SK-MEL-5 (cell line): ENCODE results near the gene NCEH1. TPM values are rescaled to one million over a fixed set of nuclear protein-coding genes. Genes with fewer than 3 reads are reported as not detected.

Source experiments
- DNase-seq: peaks from one replicate; pipeline ENCODE4 v3.0.0-alpha.2; 2016; ENCODE audit warnings: low read depth, low spot score
- in situ Hi-C: cut with HindIII; loops from 2 replicates; pipeline ENCODE4 v1.10.0; 2016; ENCODE audit warnings: low sequenced_read_pairs, high pct_unique_total_duplicates, low pct_unique_long_range_greater_than_20kb
- total RNA-seq: library from RNA; depleted of rRNA; stranded (reverse); fragments of >200 nt; shearing (Covaris generic); gene quantifications from 2 replicates; pipeline ENCODE4 v1.2.3, GENCODE V29; 2014

The NCEH1 gene
- total RNA-seq, 1 experiment from 2014 or later = 4.4 TPM

DNA sequence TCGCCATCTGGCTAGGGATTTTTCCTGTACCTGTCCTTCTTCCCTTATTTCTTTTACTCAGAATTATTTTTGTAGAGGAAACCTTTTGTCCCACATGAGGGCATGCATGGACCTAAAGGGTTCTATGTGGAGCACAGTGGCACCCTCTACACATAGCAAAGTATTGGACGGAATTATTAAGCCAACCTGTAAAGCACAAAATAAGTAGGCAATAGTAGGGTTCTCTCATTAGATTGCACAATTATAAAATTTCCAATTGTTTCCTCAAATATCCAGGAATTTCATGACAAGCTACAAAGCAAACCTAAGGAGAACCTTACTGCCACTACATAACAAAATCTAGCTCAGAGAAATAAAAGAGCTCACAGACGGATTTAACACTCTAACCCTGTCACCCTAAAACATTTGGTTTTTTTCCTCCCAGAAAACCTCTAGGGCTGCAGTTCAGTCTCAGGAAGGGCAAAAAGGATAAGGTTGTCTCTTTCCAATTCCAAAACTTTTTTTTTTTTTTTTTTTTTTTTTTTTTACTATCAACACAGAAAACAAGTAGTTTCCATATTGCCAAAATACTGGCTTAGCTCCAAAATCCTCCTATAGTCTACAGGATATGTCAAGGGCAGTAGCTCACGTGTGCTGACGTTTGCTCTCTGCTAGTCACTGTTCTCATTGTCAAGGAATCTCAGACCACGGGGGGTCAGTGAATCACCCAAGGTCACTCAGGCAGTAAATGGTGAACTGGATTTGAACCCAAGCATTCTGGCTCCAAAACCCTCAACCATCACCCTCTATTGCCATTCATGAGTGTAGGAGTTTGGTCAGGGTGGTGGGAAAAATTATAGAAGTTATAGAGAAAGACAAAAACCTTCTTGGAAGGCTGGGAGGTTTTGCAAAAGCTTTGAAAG is 52.3 kb downstream of the NCEH1 start:
- in situ Hi-C loops = no loop called here
- DNase-seq = peak; percentile 98

DNA sequence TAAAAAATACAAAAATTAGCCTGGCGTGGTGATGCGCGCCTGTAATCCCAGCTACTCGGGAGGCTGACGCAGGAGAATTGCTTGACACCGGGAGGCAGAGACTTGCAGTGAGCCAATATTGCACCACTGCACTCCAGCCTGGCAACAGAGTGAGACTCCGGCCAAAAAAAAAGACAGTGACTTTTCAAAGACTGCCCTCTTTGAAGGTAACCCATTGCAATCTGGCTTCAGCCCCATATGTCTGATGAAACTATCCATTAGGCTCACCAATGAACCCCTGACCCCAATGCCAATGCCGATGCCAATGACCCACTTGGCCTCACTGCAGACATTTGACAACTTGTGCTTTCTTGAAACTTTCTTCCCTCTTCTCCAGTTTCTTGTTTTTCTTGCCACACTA is 54.3 kb downstream of the NCEH1 start:
- no peak for DNase-seq

DNA sequence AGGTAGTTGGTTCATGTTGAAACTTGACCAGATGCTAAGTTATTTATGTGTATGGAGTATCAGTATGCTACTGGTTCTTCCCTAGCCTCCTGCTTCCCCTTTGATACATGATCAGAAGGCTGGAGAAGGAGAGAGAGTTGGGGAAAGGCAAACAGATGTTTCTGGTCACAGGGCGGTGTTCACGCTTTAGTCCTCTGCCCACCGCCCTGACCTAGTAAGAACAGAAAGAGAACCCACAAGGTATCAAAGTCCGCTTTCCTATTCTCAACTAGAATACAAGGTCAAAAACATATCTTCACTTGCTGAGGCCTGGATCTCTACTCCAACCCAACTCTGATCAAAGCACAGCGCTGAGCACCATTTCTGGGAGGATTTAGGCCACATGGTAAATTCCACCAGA is 55.5 kb downstream of the NCEH1 start:
- no peak for DNase-seq
- in situ Hi-C loops = no loop called here

More for the DNA sequence above, 54.3 kb downstream of the NCEH1 start:
- in situ Hi-C loops = no loop called here

DNA sequence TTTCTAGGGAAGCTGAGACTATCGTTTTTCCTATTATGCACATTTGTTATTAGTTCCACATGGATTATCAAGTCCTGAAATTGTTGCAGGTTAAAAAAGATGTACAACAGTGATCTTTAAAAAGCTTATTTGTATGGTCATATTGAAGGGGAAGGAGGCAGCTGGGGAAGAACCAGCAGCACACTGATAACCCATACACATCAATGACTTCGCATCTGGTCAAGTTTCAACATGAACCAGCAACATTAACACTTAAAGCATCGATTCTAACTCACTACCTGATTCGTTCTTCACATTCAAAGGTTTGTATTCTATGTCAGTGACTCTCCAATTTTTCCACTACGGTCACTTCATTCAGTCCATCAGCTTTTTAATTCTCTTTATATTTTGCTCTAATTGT is 56.4 kb downstream of the NCEH1 start:
- DNase-seq = no peak
- in situ Hi-C loops = no loop called here

DNA sequence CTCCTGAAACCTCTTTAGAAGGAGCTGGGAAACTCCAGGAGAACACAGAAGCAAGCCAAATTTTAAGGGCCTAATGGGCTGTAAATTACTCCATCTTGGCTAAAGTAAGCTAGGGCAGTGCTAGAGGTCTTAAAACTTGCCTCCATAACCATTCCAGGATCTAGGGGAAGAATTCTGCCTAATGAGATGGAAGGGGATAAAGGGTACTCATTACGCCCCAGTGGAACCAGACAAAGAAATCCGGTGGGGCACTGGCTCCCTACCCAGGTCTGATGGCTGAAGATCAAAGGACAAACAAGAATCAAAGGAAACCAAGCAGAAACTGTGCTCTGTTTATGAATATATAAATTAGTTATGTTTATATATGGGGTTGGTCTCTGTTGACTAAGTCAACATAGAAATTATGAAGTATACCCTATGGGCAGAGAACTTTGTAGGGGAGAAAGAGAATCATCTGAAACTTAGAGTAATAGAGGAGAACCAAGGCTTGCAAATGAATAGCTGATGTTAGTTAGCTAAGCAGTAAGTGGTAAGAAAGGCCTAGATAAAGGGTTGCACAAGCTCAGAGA is 57.8 kb downstream of the NCEH1 start:
- no peak for DNase-seq
- in situ Hi-C loops = no loop called here

DNA sequence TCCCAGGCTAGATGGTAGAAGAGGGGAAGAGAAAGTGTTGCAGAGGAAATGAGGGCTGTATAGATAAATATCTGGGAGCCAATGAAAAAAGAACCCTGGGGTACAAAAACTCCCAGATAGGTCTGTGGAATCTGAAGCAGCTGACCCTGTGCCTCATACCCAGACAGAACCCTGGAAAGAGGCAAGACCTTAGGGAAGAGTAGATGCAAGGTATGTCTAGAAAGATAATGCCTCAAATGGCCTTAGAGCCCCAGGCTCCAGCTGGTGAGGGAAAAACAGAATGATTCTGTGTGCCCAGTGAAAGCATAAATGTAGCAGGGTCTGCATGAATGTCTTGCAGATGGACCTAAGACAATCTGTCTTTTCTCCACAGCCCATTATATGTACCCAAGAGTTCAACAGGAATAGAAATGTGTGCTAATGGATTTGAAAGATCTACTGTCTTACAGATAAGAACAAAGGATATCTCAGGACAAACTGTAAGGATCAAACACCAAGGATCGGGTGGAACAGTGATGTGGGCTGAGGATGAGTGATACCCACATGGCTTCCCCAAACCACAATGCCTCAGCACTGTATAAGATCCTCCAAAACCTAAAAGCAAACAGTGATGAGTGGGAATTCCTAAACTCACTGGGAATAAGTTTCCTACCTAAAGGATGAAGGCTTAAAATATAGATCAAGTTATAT is 58.8 kb downstream of the NCEH1 start:
- in situ Hi-C loops = no loop called here
- peak; percentile 53 for DNase-seq

- in situ Hi-C loops = no loop called here
- DNase-seq = no peak
Observed at GRCh38 chr3:172649987-172650386, 60.9 kb downstream of the NCEH1 start.

DNA sequence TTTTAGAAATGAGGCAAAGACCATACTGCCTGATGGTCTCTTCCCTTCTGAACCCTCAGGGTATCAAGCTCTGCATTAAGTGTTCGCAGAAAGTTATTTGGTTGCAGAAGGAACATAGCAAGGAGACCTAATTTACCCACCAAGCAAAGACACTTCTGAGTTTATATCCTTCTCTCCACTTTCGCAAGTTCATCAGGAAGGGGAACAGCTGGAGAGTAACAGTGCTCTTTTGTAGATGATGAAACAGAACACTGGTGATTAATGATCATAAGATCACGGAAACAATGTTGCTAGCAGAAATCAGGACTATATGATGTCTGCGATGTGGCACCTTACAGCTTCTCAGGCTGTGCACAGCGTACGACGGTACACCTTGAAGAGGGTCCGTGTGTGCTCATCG is 62.1 kb downstream of the NCEH1 start:
- in situ Hi-C loops = no loop called here
- DNase-seq = peak; percentile 93

- DNase-seq = no peak
Observed at GRCh38 chr3:172647823-172648222, 63.0 kb downstream of the NCEH1 start.

DNA sequence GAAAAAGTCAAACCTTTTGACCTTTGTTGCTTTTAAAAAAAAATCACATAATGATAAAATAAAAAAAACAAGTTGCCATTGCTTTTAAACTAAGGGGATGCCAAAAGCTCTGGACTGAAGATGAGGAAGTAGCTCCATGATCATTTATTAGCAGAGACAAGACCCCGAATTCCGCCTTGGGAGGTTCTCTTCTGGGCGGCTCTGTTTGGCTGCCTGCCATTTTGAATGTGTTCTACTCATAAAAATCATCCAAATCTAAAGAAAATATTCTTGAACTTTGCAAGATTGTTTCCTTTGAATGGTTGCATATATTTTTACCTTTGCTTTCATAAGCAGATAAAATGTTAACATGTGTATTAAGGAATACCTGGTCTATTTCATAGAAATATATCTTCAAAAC is 63.8 kb downstream of the NCEH1 start:
- in situ Hi-C loops = no loop called here
- DNase-seq = no peak

More at GRCh38 chr3:172647823-172648222, 63.0 kb downstream of the NCEH1 start:
- in situ Hi-C loops = no loop called here

- in situ Hi-C loops = no loop called here
- no peak for DNase-seq
Observed at GRCh38 chr3:172646439-172647015, 64.3 kb downstream of the NCEH1 start.

DNA sequence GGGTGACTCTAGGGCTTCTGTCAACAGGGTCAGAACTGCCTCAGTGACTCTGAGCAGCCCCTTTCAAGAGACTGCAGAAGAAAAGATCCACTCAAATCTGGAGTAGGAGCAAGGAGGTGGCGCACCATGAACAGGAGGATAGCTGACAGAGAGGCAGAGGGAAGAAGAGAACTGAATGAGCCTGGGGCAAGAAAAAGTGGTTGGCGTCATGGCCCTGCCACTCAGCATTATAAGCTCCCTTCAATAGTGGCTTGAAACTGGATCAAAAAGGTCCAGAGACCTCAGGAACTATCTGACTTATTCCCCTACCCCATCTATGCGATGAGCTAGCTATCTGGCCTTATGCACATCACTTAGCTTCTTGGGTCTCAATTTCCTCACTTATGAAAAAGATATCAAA is 66.6 kb downstream of the NCEH1 start:
- in situ Hi-C loops = no loop called here
- no peak for DNase-seq

- in situ Hi-C loops = no loop called here
- no peak for DNase-seq
Observed at GRCh38 chr3:172643506-172644179, 67.2 kb downstream of the NCEH1 start.

- DNase-seq = no peak
- in situ Hi-C loops = no loop called here
Observed at GRCh38 chr3:172641291-172641690, 69.6 kb downstream of the NCEH1 start.

- in situ Hi-C loops = no loop called here
- no peak for DNase-seq
Observed at GRCh38 chr3:172640751-172641150, 70.1 kb downstream of the NCEH1 start.

- DNase-seq = no peak
Observed at GRCh38 chr3:172635588-172635987, 75.3 kb downstream of the NCEH1 start.

GRCh38 chr3:172634948-172635347 is 75.9 kb downstream of the NCEH1 start:
- DNase-seq = no peak
- in situ Hi-C loops = no loop called here

More at GRCh38 chr3:172635588-172635987, 75.3 kb downstream of the NCEH1 start:
- in situ Hi-C loops = no loop called here

DNA sequence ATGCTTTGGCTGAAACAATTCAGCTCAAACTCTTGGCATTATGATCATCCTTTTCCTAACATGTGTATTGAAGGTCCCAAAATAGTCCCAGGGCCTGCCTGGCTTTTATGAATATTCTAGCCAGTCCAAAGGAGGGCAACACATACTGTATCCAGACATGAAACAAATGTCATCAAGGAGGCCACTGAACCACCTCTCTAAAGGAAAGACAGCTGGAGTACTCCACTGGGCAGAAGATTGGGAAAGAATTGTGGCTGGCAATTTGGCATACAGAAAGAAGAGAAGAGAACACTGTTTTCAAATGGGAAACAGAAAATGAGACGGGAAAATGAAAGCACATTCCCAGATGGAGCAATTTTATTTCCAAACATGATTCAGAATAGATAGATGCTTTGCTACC is 80.6 kb downstream of the NCEH1 start:
- no peak for DNase-seq
- in situ Hi-C loops = no loop called here
